Measurements from ENCODE around the gene RND1.

DNA sequence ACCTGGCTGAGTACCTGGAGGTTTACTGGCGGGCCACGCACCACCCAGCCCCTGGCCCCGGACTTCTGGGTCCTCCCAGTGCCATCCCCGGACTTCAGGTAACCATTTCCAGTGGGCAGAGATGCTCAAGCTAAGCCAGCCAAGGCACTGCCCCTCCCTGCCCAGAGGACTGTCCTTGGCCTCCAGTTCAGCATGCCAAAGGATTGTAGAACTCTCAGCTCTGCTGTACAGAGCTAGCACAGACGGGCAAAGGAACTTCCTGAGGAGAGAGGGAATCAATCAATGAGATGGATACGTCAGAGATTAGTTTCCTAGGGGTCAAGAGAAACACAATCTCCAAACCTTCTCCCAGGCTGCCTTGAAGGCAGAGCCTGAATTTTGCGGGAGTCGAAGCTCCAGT, 38.6 kb downstream of the RND1 start:
- no peak for TF ChIP-seq NRF1 (IDR thresholded peaks at IDR 0.05; ENCODE audit: low read depth, low read length)
- no peak for TF ChIP-seq CHD2 (IDR thresholded peaks at IDR 0.05; ENCODE audit: low read length, partially characterized antibody)
- TF ChIP-seq, protein P1, sequence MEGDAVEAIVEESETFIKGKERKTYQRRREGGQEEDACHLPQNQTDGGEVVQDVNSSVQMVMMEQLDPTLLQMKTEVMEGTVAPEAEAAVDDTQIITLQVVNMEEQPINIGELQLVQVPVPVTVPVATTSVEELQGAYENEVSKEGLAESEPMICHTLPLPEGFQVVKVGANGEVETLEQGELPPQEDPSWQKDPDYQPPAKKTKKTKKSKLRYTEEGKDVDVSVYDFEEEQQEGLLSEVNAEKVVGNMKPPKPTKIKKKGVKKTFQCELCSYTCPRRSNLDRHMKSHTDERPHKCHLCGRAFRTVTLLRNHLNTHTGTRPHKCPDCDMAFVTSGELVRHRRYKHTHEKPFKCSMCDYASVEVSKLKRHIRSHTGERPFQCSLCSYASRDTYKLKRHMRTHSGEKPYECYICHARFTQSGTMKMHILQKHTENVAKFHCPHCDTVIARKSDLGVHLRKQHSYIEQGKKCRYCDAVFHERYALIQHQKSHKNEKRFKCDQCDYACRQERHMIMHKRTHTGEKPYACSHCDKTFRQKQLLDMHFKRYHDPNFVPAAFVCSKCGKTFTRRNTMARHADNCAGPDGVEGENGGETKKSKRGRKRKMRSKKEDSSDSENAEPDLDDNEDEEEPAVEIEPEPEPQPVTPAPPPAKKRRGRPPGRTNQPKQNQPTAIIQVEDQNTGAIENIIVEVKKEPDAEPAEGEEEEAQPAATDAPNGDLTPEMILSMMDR (IDR thresholded peaks at IDR 0.05), result no peak
- TF ChIP-seq FOSL2 (IDR thresholded peaks at IDR 0.05; ENCODE audit: borderline replicate concordance, low read depth), result no peak
- TF ChIP-seq SIN3A (IDR thresholded peaks at IDR 0.05; ENCODE audit: borderline replicate concordance, low read depth, low read length), result no peak
- TF ChIP-seq, protein P2, sequence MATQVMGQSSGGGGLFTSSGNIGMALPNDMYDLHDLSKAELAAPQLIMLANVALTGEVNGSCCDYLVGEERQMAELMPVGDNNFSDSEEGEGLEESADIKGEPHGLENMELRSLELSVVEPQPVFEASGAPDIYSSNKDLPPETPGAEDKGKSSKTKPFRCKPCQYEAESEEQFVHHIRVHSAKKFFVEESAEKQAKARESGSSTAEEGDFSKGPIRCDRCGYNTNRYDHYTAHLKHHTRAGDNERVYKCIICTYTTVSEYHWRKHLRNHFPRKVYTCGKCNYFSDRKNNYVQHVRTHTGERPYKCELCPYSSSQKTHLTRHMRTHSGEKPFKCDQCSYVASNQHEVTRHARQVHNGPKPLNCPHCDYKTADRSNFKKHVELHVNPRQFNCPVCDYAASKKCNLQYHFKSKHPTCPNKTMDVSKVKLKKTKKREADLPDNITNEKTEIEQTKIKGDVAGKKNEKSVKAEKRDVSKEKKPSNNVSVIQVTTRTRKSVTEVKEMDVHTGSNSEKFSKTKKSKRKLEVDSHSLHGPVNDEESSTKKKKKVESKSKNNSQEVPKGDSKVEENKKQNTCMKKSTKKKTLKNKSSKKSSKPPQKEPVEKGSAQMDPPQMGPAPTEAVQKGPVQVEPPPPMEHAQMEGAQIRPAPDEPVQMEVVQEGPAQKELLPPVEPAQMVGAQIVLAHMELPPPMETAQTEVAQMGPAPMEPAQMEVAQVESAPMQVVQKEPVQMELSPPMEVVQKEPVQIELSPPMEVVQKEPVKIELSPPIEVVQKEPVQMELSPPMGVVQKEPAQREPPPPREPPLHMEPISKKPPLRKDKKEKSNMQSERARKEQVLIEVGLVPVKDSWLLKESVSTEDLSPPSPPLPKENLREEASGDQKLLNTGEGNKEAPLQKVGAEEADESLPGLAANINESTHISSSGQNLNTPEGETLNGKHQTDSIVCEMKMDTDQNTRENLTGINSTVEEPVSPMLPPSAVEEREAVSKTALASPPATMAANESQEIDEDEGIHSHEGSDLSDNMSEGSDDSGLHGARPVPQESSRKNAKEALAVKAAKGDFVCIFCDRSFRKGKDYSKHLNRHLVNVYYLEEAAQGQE (IDR thresholded peaks at IDR 0.05; ENCODE audit: low read depth, low read length), result no peak
- no peak for TF ChIP-seq RFX5 (IDR thresholded peaks at IDR 0.05; ENCODE audit: low read length)
- TF ChIP-seq RAD21 (IDR thresholded peaks at IDR 0.05; ENCODE audit: low read length), result no peak
- TF ChIP-seq FOXJ3 (CRISPR knock-in tag; IDR thresholded peaks at IDR 0.05), result no peak
- TF ChIP-seq, protein P3, sequence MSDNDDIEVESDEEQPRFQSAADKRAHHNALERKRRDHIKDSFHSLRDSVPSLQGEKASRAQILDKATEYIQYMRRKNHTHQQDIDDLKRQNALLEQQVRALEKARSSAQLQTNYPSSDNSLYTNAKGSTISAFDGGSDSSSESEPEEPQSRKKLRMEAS (IDR thresholded peaks at IDR 0.05; ENCODE audit: low read depth), result no peak

Measured in SK-N-SH (cell line).